ENCODE results near the gene C16orf74.

The C16orf74 gene

GRCh38 chr16:85659805-85660511, 90.9 kb downstream of the C16orf74 start:
- Histone ChIP-seq H3K79me1 (ENCODE audit: low read depth, low read length) (peaks cover 8% of the 10 kb centered on the region), H3K27me3 (ENCODE audit: control insufficient read depth in 3 of 3, insufficient read depth in 3 of 3, low read depth in 1 of 3, low read length in 3 of 3) (no peaks in the 10 kb centered on the region), H3K36me3 (replicated peaks in 1 of 2; ENCODE audit: control insufficient read depth in 2 of 2, insufficient read depth in 2 of 2, low read length in 2 of 2) (peaks cover 31 to 85% of the 10 kb centered on the region in 2 donors), H3K4me2 (ENCODE audit: insufficient read depth, low read length, poor library complexity, severe bottlenecking) (no peak overlapping the region), H2BK12ac (ENCODE audit: low read length) (peak overlapping the region; percentile 63), H2BK120ac (ENCODE audit: low read depth, low read length) (no peak overlapping the region), H3K4me1 (ENCODE audit: control insufficient read depth in 2 of 2, insufficient read depth in 1 of 2, low read depth in 1 of 2, low read length in 2 of 2) (peaks cover 28 to 35% of the 10 kb centered on the region in 2 donors), H3K9ac (ENCODE audit: low read depth, low read length, poor library complexity) (peak overlapping the region; percentile 72), H4K91ac (ENCODE audit: low read depth, low read length, poor library complexity) (peak overlapping the region; percentile 7), H3K27ac (replicated peaks; ENCODE audit: low read length) (no peak overlapping the region), H3K14ac (ENCODE audit: low read length) (no peak overlapping the region), H2BK15ac (ENCODE audit: low read length) (peak overlapping the region; percentile 73), H2AK5ac (ENCODE audit: low read depth, low read length) (peak overlapping the region; percentile 71), H2BK5ac (ENCODE audit: low read length) (peak overlapping the region; percentile 29), H3K9me3 (replicated peaks in 1 of 2; ENCODE audit: control insufficient read depth in 2 of 2, insufficient read depth in 1 of 2, low read depth in 1 of 2, low read length in 2 of 2) (peaks cover 0 to 2% of the 10 kb centered on the region in 2 donors), H3K4ac (ENCODE audit: low read length) (no peak overlapping the region), H2AFZ (ENCODE audit: low read length) (no peak overlapping the region), H4K8ac (ENCODE audit: low read depth, low read length) (no peak overlapping the region), H3K4me3 (ENCODE audit: low read length in 2 of 2) (no peak overlapping the region), H3K23ac (ENCODE audit: low read depth, low read length, poor library complexity) (peak overlapping the region; percentile 17), H3K18ac (ENCODE audit: low read length) (peak overlapping the region; percentile 84)
- WGBS, 2 donors (ENCODE audit: extremely low coverage in 2 of 2, insufficient read length in 2 of 2, insufficient replicate concordance in 1 of 2), result no CpG with 5 or more reads among the region's 12 CpGs
- peak; percentile 68 for DNase-seq (ENCODE audit: low spot score)

DNA sequence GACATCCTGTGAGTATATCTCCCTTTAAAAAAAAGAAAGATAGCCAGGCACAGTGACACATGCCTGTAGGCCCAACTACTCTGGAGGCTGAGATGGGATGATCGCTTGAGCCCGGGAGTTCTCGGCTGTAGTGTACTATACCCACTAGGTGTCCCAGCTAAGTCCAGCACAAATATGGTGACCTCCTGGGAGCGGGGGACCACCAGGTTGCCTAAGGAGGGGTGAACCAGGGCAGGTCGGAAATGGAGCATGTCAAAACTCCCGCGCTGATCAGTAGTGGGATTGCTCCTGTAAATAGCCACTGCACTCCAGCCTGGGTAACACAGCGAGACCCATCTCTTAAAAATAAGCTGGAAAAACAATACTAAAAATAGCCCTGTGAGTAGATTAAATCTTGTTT, 91.6 kb downstream of the C16orf74 start:
- Histone ChIP-seq H2BK15ac (ENCODE audit: low read length) (no peak overlapping the region), H3K36me3 (replicated peaks in 1 of 2; ENCODE audit: control insufficient read depth in 2 of 2, insufficient read depth in 2 of 2, low read length in 2 of 2) (peaks cover 28 to 85% of the 10 kb centered on the region in 2 donors), H3K4me2 (ENCODE audit: insufficient read depth, low read length, poor library complexity, severe bottlenecking) (no peak overlapping the region), H4K8ac (ENCODE audit: low read depth, low read length) (no peak overlapping the region), H3K23ac (ENCODE audit: low read depth, low read length, poor library complexity) (no peak overlapping the region), H3K4ac (ENCODE audit: low read length) (no peak overlapping the region), H3K27me3 (ENCODE audit: control insufficient read depth in 3 of 3, insufficient read depth in 3 of 3, low read depth in 1 of 3, low read length in 3 of 3) (no peaks in the 10 kb centered on the region), H2BK5ac (ENCODE audit: low read length) (no peak overlapping the region), H3K4me1 (ENCODE audit: control insufficient read depth in 2 of 2, insufficient read depth in 1 of 2, low read depth in 1 of 2, low read length in 2 of 2) (peaks cover 28 to 35% of the 10 kb centered on the region in 2 donors), H3K4me3 (ENCODE audit: low read length in 2 of 2) (no peak overlapping the region), H3K27ac (replicated peaks; ENCODE audit: low read length) (no peak overlapping the region), H2AK5ac (ENCODE audit: low read depth, low read length) (no peak overlapping the region), H4K91ac (ENCODE audit: low read depth, low read length, poor library complexity) (no peak overlapping the region), H2AFZ (ENCODE audit: low read length) (no peak overlapping the region), H3K9me3 (replicated peaks in 1 of 2; ENCODE audit: control insufficient read depth in 2 of 2, insufficient read depth in 1 of 2, low read depth in 1 of 2, low read length in 2 of 2) (no peaks in the 10 kb centered on the region), H3K9ac (ENCODE audit: low read depth, low read length, poor library complexity) (no peak overlapping the region), H2BK120ac (ENCODE audit: low read depth, low read length) (no peak overlapping the region), H2BK12ac (ENCODE audit: low read length) (no peak overlapping the region), H3K79me1 (ENCODE audit: low read depth, low read length) (peaks cover 11% of the 10 kb centered on the region), H3K14ac (ENCODE audit: low read length) (no peak overlapping the region), H3K18ac (ENCODE audit: low read length) (no peak overlapping the region)
- WGBS, 2 donors (ENCODE audit: extremely low coverage in 2 of 2, insufficient read length in 2 of 2, insufficient replicate concordance in 1 of 2), result no CpG with 5 or more reads among the region's 8 CpGs
- no peak for DNase-seq (ENCODE audit: low spot score)

GRCh38 chr16:85658504-85659326, 92.2 kb downstream of the C16orf74 start:
- Histone ChIP-seq H3K9ac (ENCODE audit: low read depth, low read length, poor library complexity) (no peak overlapping the region), H2BK12ac (ENCODE audit: low read length) (peak overlapping the region; percentile 58), H2BK5ac (ENCODE audit: low read length) (no peak overlapping the region), H3K4me1 (ENCODE audit: control insufficient read depth in 2 of 2, insufficient read depth in 1 of 2, low read depth in 1 of 2, low read length in 2 of 2) (peaks cover 28 to 35% of the 10 kb centered on the region in 2 donors), H3K18ac (ENCODE audit: low read length) (no peak overlapping the region), H3K23ac (ENCODE audit: low read depth, low read length, poor library complexity) (no peak overlapping the region), H3K79me1 (ENCODE audit: low read depth, low read length) (peaks cover 11% of the 10 kb centered on the region), H3K27me3 (ENCODE audit: control insufficient read depth in 3 of 3, insufficient read depth in 3 of 3, low read depth in 1 of 3, low read length in 3 of 3) (no peaks in the 10 kb centered on the region), H3K14ac (ENCODE audit: low read length) (no peak overlapping the region), H3K27ac (replicated peaks; ENCODE audit: low read length) (no peak overlapping the region), H3K9me3 (replicated peaks in 1 of 2; ENCODE audit: control insufficient read depth in 2 of 2, insufficient read depth in 1 of 2, low read depth in 1 of 2, low read length in 2 of 2) (no peaks in the 10 kb centered on the region), H4K8ac (ENCODE audit: low read depth, low read length) (peak overlapping the region; percentile 43), H2AFZ (ENCODE audit: low read length) (no peak overlapping the region), H4K91ac (ENCODE audit: low read depth, low read length, poor library complexity) (no peak overlapping the region), H3K4me2 (ENCODE audit: insufficient read depth, low read length, poor library complexity, severe bottlenecking) (no peak overlapping the region), H3K36me3 (replicated peaks in 1 of 2; ENCODE audit: control insufficient read depth in 2 of 2, insufficient read depth in 2 of 2, low read length in 2 of 2) (peaks cover 24 to 85% of the 10 kb centered on the region in 2 donors), H2BK15ac (ENCODE audit: low read length) (no peak overlapping the region), H3K4me3 (ENCODE audit: low read length in 2 of 2) (no peak overlapping the region), H3K4ac (ENCODE audit: low read length) (peak overlapping the region; percentile 53), H2BK120ac (ENCODE audit: low read depth, low read length) (no peak overlapping the region), H2AK5ac (ENCODE audit: low read depth, low read length) (peak overlapping the region; percentile 37)
- DNase-seq (ENCODE audit: low spot score), result no peak
- no CpG with 5 or more reads among the region's 18 CpGs for WGBS, 2 donors (ENCODE audit: extremely low coverage in 2 of 2, insufficient read length in 2 of 2, insufficient replicate concordance in 1 of 2)

DNA sequence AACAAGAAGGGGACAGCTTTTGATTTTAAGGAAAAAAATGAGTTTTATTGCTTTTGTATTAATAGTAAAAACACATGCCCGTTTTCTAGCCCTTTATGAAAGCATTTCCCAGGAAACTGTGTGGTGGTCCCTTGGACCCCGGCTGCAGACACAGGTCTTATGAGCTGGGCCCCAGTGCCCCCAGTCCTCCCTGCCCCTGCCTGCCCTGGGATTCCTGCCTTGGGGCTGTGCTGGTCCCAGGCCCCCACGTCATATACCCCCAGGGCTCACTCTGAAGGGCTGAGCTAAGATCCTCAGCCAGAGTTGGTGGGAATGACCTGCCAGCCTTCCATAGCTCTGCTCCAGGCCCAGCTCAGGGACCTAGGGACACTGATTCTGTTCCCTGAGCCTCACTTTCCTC, 92.9 kb downstream of the C16orf74 start:
- Histone ChIP-seq H2BK15ac (ENCODE audit: low read length) (no peak overlapping the region), H2BK120ac (ENCODE audit: low read depth, low read length) (no peak overlapping the region), H4K91ac (ENCODE audit: low read depth, low read length, poor library complexity) (no peak overlapping the region), H3K14ac (ENCODE audit: low read length) (no peak overlapping the region), H3K27me3 (ENCODE audit: control insufficient read depth in 3 of 3, insufficient read depth in 3 of 3, low read depth in 1 of 3, low read length in 3 of 3) (no peaks in the 10 kb centered on the region), H3K27ac (replicated peaks; ENCODE audit: low read length) (no peak overlapping the region), H4K8ac (ENCODE audit: low read depth, low read length) (no peak overlapping the region), H3K4me2 (ENCODE audit: insufficient read depth, low read length, poor library complexity, severe bottlenecking) (no peak overlapping the region), H3K9me3 (replicated peaks in 1 of 2; ENCODE audit: control insufficient read depth in 2 of 2, insufficient read depth in 1 of 2, low read depth in 1 of 2, low read length in 2 of 2) (no peaks in the 10 kb centered on the region), H3K23ac (ENCODE audit: low read depth, low read length, poor library complexity) (no peak overlapping the region), H3K9ac (ENCODE audit: low read depth, low read length, poor library complexity) (no peak overlapping the region), H3K4me1 (ENCODE audit: control insufficient read depth in 2 of 2, insufficient read depth in 1 of 2, low read depth in 1 of 2, low read length in 2 of 2) (peaks cover 23 to 30% of the 10 kb centered on the region in 2 donors), H2AK5ac (ENCODE audit: low read depth, low read length) (no peak overlapping the region), H2BK5ac (ENCODE audit: low read length) (no peak overlapping the region), H2BK12ac (ENCODE audit: low read length) (no peak overlapping the region), H2AFZ (ENCODE audit: low read length) (no peak overlapping the region), H3K4ac (ENCODE audit: low read length) (no peak overlapping the region), H3K36me3 (replicated peaks in 1 of 2; ENCODE audit: control insufficient read depth in 2 of 2, insufficient read depth in 2 of 2, low read length in 2 of 2) (peaks cover 23 to 83% of the 10 kb centered on the region in 2 donors), H3K18ac (ENCODE audit: low read length) (no peak overlapping the region), H3K79me1 (ENCODE audit: low read depth, low read length) (peaks cover 11% of the 10 kb centered on the region), H3K4me3 (ENCODE audit: low read length in 2 of 2) (no peak overlapping the region)
- DNase-seq (ENCODE audit: low spot score), result no peak
- WGBS, 2 donors (ENCODE audit: extremely low coverage in 2 of 2, insufficient read length in 2 of 2, insufficient replicate concordance in 1 of 2), result no CpG with 5 or more reads among the region's 3 CpGs
